RWPE1 (cell line): Measurements from ENCODE around the gene NOPCHAP1.

Experiments
- CTCF ChIA-PET: fragments of 350-600 bp; sonication (Branson Sonifier 250); formaldehyde crosslinking; extraction: SDS; loops from one replicate; lab custom pipeline; 2021; lab: Yijun Ruan, JAX
- POLR2A ChIA-PET: fragments of 400-600 bp; formaldehyde crosslinking; extraction: SDS; loops from one replicate; lab custom pipeline; 2020; ENCODE audit warnings: antibody characterized with exemption; ENCODE audit not compliant: low non-redundant PET; lab: Yijun Ruan, JAX
- DNase-seq: peaks from one replicate; pipeline ENCODE4 v3.0.0; 2012; ENCODE audit warnings: low spot score
- H3K27ac ChIP-seq: fragments of 450-650 bp; 2 replicates; pipeline ENCODE4 v1.5.1; 2017
- CTCF ChIP-seq: fragments of 450-650 bp; conservative IDR thresholded peaks from 2 replicates; pipeline ENCODE4 v1.5.1; 2017; ENCODE audit warnings: low read depth, mild to moderate bottlenecking

Gene NOPCHAP1

GRCh38 chr12:105015543-105015942 is 29.4 kb downstream of the NOPCHAP1 start:
- ChIA-PET CTCF (interaction anchor here (0.6 kb wide), 1 partner anchor 34 kb away, joined by 3 read pairs; no protein-coding TSS in a partner anchor), POLR2A (no interaction called here)
- TF ChIP-seq CTCF = no peak
- no peak for DNase-seq
- no peak overlapping the region for H3K27ac ChIP-seq

DNA sequence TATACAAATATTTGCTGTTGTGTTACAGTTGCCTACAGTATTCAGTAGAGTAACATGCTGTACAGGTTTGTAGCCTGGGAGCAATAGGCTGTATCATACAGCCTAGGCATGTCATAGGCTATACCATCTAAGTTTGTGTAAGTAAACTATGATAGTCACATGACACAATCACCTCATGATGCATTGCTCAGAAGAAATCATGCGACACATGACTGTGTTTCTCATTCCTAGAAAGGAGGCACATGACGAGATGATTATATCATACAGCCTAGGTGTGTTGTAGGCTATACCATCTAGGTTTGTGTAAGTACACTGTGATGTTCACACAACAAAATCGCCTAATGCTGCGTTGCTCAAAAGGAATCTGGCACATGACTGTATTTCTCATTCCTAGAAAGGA is 31.9 kb downstream of the NOPCHAP1 start:
- CTCF ChIA-PET = no interaction called here
- POLR2A ChIA-PET = no interaction called here
- DNase-seq = no peak
- no peak overlapping the region for H3K27ac ChIP-seq
- TF ChIP-seq CTCF = no peak

DNA sequence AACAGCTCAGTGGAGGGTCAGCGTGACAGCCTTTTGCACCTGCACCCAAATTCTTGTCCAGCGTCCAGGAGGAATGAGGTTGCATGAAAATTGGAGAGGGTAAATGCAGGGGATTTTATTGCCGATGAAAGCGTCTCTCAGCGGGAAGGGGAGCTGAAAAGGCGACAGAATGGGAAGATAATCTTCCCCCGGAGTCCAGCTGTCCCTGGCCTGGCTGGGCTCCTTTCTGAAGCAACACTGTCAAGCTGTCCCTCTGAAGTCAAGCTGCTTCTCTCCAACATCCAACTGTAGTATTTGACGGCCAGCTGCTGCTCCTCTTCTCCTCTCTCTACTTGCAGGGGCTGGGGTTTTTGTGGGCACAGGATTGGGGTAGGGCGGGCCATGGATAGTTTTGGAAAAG is 32.7 kb downstream of the NOPCHAP1 start:
- H3K27ac ChIP-seq = no peak overlapping the region
- no peak for DNase-seq
- TF ChIP-seq CTCF = no peak
- ChIA-PET CTCF (no interaction called here), POLR2A (no interaction called here)

DNA sequence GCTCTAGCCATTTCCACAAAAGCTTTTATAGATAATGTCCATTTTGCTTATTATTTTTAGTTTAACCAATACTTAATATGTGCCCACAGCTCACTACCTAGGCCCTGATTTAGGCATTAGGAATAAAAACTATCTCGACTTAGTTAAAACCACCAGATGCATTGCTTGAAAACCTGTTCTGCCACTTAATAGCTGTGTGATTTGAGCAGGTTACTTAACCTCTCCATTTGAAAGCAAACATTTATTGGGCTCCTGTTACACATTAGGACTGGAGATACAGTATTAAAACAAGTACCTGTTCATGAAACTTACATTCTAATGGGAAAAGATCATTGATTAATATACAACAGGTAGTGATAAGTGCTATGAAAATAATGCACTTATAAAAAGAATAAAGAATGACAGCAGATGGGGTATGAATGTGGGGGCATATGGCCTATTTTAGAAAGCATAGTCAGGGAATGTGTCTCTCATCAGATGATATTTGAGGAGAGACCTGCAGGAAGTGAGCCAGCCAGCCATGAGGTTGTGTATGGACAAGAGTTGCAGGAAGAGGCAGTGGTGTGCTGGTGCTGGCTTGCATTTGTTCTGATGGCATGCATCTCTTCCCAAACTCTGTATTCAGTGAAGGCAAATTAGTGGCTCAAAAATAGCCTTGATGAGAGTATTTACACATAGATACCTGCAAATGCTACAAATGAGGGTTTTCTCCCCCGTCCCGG is 34.3 kb downstream of the NOPCHAP1 start:
- no peak for TF ChIP-seq CTCF
- no peak for DNase-seq
- ChIA-PET POLR2A (no interaction called here), CTCF (no interaction called here)
- no peak overlapping the region for H3K27ac ChIP-seq

GRCh38 chr12:105024928-105025327 is 38.8 kb downstream of the NOPCHAP1 start:
- TF ChIP-seq CTCF = no peak
- no peak overlapping the region for H3K27ac ChIP-seq
- ChIA-PET CTCF (interaction anchor here (0.5 kb wide), 1 partner anchor 778 kb away, joined by 5 read pairs; no protein-coding TSS in a partner anchor), POLR2A (no interaction called here)
- DNase-seq = no peak

GRCh38 chr12:105025890-105026289 is 39.8 kb downstream of the NOPCHAP1 start:
- CTCF ChIA-PET = no interaction called here
- no peak for DNase-seq
- H3K27ac ChIP-seq = no peak overlapping the region
- TF ChIP-seq CTCF = no peak
- POLR2A ChIA-PET = interaction anchor here (0.6 kb wide), 1 partner anchor 334 kb away, joined by 5 read pairs; no protein-coding TSS in a partner anchor
